ENCODE results near the gene SERPINB13.
"Not testable (repeated sequence)": the region's sequence is repeated elsewhere in the genome, so short reads cannot be mapped to it uniquely, and the experiment has no call there.

Gene SERPINB13

GRCh38 chr18:63619661-63620060 is 32.5 kb downstream of the SERPINB13 start:
- no peak for TF ChIP-seq CTCF (IDR thresholded peaks at IDR 0.05; ENCODE audit: borderline replicate concordance, insufficient read depth, low read depth, low read length)
- no peak overlapping the region for H3K4me3 ChIP-seq (ENCODE audit: low read depth, low read length)

GRCh38 chr18:63624863-63625262 is 37.7 kb downstream of the SERPINB13 start:
- H3K4me3 ChIP-seq (ENCODE audit: low read depth, low read length) = no peak overlapping the region
- no peak for TF ChIP-seq CTCF (IDR thresholded peaks at IDR 0.05; ENCODE audit: borderline replicate concordance, insufficient read depth, low read depth, low read length)

- no peak for TF ChIP-seq CTCF (IDR thresholded peaks at IDR 0.05; ENCODE audit: borderline replicate concordance, insufficient read depth, low read depth, low read length)
- H3K4me3 ChIP-seq (ENCODE audit: low read depth, low read length) = no peak overlapping the region
Measured at GRCh38 chr18:63626431-63626830, 39.3 kb downstream of the SERPINB13 start.

GRCh38 chr18:63627819-63628218 is 40.7 kb downstream of the SERPINB13 start:
- TF ChIP-seq CTCF (IDR thresholded peaks at IDR 0.05; ENCODE audit: borderline replicate concordance, insufficient read depth, low read depth, low read length) = no peak

GRCh38 chr18:63637703-63638102 is 50.6 kb downstream of the SERPINB13 start:
- H3K4me3 ChIP-seq (ENCODE audit: low read depth, low read length) = no peak overlapping the region
- TF ChIP-seq CTCF (IDR thresholded peaks at IDR 0.05; ENCODE audit: borderline replicate concordance, insufficient read depth, low read depth, low read length) = no peak

More at GRCh38 chr18:63627819-63628218, 40.7 kb downstream of the SERPINB13 start:
- H3K4me3 ChIP-seq (ENCODE audit: low read depth, low read length) = no peak overlapping the region

GRCh38 chr18:63641157-63641680 is 54.1 kb downstream of the SERPINB13 start:
- not testable (repeated sequence) for H3K4me3 ChIP-seq (ENCODE audit: low read depth, low read length)

- H3K4me3 ChIP-seq (ENCODE audit: low read depth, low read length) = not testable (repeated sequence)
Measured at GRCh38 chr18:63642668-63643356, 55.7 kb downstream of the SERPINB13 start.

- not testable (repeated sequence) for H3K4me3 ChIP-seq (ENCODE audit: low read depth, low read length)
Measured at GRCh38 chr18:63644142-63644541, 57.0 kb downstream of the SERPINB13 start, which contains the start of gene SERPINB4. Gene SERPINB4, minus strand, starts transcription at chr18:63644256. Its CDS starts 679 bp downstream, at chr18:63643577.

- H3K4me3 ChIP-seq (ENCODE audit: low read depth, low read length) = not testable (repeated sequence)
Measured at GRCh38 chr18:63644694-63645093, 57.6 kb downstream of the SERPINB13 start.
